IMR-90 (cell line): ENCODE measurements around the gene KRT1.

Experiments
- BHLHE40 ChIP-seq: fragments of 150-350 bp; IDR thresholded peaks from 2 replicates; pipeline ENCODE4 v1.6.1; 2016; ENCODE audit warnings: mild to moderate bottlenecking, low read depth, low read length
- CHD1 ChIP-seq: IDR thresholded peaks from 2 replicates; pipeline ENCODE4 v1.6.1; 2012; ENCODE audit warnings: low read depth, low read length, improper control_type of control experiment
- CTCF ChIP-seq: conservative IDR thresholded peaks from 2 replicates; pipeline ENCODE4 v1.5.1; 2012; ENCODE audit warnings: mild to moderate bottlenecking, low read depth, low read length, improper control_type of control experiment
- MAFK ChIP-seq: IDR thresholded peaks from 2 replicates; pipeline ENCODE4 v1.6.1; 2012; ENCODE audit warnings: low read depth, low read length, improper control_type of control experiment
- MXI1 ChIP-seq: IDR thresholded peaks from 2 replicates; pipeline ENCODE4 v1.6.1; 2012; ENCODE audit warnings: low read depth, mild to moderate bottlenecking, low read length, moderate library complexity, borderline replicate concordance
- NFE2L2 ChIP-seq: fragments of 150-350 bp; IDR thresholded peaks from 2 replicates; pipeline ENCODE4 v1.6.1; 2016; ENCODE audit warnings: low read depth, mild to moderate bottlenecking, low read length
- POLR2A ChIP-seq: IDR thresholded peaks from 2 replicates; pipeline ENCODE4 v1.6.1; 2012; ENCODE audit warnings: mild to moderate bottlenecking, low read depth, low read length
- RAD21 ChIP-seq: IDR thresholded peaks from 2 replicates; pipeline ENCODE4 v1.6.1; 2012; ENCODE audit warnings: low read length, improper control_type of control experiment
- SMC3 ChIP-seq: fragments of 150-350 bp; IDR thresholded peaks from 2 replicates; pipeline ENCODE4 v1.6.1; 2016; ENCODE audit warnings: low read depth, mild to moderate bottlenecking, antibody characterized with exemption, low read length, moderate library complexity
- USF2 ChIP-seq: fragments of 150-350 bp; IDR thresholded peaks from 2 replicates; pipeline ENCODE4 v1.6.1; 2017; ENCODE audit warnings: mild to moderate bottlenecking, antibody characterized with exemption, low read length, low read depth

- TF ChIP-seq POLR2A (no peak), CTCF (no peak), MXI1 (no peak), USF2 (no peak), MAFK (no peak), CHD1 (no peak), BHLHE40 (no peak), RAD21 (no peak), NFE2L2 (no peak), SMC3 (no peak)
These were observed 13.7 kb downstream of the KRT1 start for GRCh38 chr12:52666471-52666870.
